Effector CD8-positive, alpha-beta T cell (primary cell): Measurements from ENCODE around the gene GNAZ.
"Not testable (repeated sequence)": the region's sequence is repeated elsewhere in the genome, so short reads cannot be mapped to it uniquely, and the experiment has no call there.

ENCODE experiments used
- DNase-seq: peaks from one replicate; lab custom pipeline; 2025; lab: John Stamatoyannopoulos, UW

GNAZ gene

DNA sequence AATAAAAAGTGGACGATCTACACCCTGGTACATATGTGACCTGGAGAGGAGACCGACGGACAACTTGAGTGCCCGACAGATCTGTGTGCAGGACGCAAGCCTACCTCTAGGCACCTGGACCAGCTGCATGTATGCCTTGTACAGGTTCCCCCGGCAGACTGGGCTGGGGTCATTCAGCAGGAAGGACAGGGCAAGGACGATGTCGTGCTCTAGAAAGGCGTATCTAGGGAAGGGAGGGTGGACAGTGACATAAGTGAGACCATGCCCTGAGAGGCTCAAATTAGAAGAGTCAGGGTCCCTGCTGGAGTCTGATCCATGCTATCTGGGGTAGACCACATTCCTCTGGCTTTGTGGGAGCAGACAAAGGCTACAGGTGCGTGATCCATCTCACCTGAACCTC is 63.6 kb downstream of the GNAZ start:
- no peak for DNase-seq

DNA sequence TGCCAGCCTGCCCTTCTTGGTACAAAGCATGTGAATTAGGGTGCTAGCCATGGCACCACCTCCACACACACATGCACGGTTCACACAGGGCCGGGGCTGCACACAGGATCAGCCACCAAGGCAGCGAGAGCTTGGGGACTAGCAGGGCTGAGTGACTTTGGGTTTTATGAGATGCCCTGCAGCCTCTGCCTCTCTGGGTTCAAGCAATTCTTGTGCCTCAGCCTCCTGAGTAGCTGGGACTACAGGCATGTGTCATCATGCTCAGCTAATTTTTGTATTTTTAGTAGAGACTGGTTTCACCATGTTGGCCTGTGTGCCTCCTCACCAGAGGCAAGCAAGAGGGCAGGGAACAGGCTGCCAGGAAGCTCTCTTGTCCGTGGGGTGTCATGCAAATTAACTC is 66.7 kb downstream of the GNAZ start:
- DNase-seq = not testable (repeated sequence)

DNA sequence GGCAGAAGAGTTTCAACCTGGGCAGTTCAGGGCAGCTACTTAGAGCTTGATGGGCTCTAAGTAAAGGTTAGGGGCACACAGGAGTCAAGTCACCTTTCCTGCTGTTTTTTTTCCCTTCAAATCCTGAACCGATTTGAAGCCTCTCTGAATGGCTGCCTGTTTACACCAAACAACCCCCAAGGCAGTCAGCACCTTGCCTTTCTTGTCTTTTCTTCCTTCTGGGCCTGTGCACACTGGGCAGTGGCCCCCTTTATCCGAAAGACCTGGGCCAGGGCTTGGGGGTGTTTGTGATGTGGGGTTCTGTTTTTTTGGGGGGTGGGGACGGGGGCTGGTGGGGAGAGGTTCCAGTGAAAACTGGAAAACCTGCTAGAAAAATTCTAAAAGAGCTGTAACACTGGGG is 67.1 kb downstream of the GNAZ start:
- DNase-seq = no peak

DNA sequence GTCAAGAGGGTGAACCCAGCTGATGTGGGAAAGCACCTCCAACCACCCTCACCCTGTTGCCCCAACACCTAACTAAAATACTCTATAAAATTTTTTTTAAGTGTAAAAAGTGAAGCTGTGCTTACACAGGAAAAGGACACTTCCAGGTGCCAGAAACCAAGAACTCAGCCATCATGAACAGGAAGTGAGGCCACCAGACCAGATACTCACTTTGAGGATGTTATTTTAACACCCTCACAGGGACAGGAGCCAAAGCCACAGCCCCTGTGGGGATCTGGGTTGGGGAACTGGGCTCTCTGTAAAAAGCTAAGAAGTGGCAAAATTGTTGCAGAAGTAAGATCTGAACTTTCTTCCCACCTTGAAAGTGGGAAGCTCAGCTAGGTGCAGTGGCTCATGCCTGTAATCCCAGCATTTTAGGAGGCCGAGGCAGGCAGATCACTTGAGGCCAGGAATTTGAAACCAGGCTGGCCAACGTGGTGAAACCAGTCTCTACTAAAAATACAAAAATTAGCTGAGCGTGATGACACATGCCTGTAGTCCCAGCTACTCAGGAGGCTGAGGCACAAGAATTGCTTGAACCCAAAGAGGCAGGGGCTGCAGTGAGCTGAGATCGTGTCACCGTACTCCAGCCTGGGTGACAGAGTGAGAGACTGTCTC is 67.7 kb downstream of the GNAZ start:
- peak; percentile 20 for DNase-seq

DNA sequence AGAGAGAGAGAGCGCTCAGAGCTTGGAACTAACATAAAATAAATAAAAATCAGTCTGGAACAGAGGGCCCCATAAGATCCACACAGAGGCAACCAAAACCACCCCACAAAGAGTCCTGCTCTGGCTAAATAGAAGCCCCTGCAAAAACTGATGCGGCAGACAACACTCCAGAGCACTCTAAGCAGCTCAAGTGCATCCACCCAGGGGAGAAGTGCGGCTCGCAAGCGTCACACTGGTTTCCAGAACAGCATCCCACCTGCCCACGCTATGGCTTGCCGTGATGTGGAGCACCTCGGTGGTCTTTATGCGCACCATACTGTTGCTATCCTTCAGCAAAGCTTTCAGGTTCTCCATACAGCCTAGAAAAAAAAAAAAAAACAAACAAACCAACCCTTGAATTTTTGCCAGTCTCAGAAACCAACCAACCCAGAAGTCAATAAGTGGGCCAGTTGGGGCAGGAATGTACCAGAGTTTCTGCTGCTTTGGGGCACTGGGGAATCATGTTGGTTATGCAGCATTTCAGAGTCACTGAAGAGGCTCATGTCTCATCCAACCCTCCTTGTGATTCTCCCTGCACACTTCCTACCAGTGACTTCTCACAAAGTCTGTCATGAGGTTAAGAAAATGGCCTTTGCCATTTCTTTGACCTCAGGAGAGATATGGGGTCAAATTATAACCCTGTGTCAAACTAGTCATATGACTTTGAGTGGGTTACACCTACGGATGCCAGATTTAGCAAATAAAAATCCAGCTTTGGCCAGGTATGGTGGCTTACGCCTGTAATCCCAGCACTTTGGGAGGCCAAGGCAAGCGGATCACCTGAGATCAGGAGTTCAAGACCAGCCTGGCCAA is 68.5 kb downstream of the GNAZ start:
- DNase-seq = no peak

DNA sequence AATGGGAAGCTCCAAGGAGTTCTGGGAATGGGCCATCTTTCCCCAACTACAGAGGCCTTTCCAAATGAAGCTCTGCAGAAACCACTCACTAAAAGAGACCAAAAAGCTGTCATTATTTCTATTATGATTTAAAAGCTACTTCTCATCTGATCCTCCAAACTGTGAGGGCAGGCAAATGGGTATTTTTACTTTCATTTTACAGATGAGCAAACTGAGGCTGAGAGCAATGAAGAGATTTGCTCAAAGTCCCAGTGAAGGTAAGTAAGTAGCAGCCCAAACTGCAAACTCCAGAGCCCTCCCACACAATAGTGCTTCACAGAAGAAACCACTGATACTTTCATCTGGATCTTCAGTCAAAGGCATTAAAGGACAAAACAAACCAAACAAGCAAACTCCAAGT is 70.1 kb downstream of the GNAZ start:
- DNase-seq = no peak

DNA sequence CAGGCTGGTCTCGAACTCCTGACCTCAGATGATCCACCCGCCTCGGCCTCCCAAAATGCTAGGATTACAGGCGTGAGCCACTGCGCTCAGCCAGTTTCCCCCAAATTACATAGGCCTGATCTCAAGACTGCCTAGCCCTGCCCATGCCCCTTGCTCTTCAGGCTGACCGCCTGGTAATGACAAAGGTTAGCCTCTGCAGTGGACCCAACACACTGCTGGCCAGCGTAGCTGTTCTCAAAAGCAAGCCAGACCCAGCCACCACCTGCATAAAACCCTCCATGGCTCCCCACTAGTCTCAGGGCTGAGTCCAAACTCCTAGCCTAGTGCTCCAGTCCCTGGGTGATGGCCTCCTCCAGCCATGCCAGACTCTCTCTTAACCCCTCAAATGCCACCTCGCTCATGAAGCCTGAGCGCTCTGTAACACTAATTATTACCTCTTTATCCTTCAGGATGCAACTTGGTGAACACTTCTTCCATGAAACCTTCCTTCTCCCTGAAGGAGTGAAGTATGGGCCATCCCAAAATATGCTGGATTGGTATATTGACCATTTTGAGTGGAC is 72.3 kb downstream of the GNAZ start:
- no peak for DNase-seq

DNA sequence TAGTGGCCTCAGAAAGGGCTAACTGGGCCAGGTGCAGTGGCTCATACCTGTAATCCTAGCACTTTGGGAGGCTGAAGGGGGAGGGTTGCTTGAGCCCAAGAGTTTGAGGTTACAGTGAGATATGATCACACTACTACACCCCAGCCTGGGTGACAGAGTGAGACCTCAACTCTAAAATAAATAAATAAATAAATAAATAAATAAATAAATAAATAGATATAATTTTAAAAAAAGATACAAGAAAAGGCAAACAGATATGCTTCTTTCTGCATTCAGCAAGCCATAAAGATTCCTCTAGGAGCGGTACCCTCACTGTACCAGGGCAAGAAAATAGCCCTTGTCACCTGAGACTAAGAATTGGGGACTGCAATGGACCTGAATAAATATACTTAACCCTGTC is 72.8 kb downstream of the GNAZ start:
- DNase-seq = no peak

DNA sequence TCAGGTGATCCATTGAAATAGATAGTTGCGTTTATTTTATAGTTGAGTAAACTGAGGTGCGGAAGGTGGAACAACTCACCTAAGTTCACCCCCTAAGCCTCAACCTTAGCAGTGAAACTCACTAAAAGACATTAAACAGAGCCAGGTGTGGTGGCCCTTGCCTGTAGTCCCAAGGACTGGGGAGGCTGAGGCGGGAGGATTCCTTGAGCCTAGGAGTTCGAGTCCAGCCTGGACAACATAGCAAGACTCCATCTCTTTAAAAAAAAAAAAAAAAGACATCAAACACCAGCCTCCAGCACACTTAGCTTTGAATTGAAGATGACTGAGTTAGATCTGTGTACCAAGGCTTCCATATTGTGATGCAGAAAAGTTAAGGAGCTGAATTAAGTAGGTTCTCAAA is 74.1 kb downstream of the GNAZ start:
- DNase-seq = no peak

DNA sequence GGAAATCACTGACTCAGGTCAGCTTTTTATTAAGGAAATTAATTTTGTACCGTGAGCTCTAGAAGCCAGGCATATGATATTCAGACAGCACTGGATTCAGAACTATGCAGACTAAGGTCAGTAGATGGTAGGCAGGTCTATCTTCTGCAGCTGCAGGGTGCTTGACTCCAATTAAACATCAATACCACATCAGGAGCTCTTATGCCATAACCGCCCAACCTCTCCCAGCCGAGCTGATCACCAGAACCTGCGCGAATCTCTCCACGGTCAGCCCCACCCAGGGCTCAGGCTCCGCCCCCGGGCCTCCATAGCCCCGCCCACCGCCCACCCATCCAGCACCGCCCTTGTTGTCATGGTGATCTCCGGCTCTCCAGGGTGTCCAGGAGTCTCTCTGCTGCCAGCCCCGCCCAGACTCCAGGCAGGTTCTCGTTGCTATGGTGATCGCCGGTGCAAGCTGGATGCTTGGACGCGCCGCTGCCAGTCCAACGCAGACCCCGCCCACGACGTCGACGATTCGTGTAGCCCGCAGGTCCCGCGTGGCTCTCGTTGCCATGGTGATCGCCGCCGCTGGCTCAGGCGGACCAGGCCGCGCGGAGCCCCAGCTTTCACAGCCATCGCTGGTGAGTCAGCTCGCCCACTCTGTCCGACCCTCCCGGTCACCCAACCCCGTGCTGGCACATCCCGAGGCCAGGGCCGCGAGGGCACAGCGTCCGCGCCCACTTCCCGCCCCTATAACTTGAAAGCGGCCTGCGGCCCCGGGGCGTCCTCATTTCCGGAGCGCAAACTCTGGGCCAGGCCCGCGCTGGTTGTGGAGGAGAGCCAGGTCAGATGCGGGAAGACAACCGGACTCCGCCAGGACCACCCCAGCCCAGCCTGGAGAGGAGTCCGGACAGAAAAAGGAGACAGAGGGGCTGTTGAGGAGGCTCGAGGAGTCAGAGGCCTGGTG is 74.9 kb downstream of the GNAZ start, which contains the start of gene RAB36:
RAB36 (plus strand) TSS at position 546 of the 946 bp plus-strand sequence. CDS start 1,140 bp downstream, outside the sequence.
- peak; percentile 86 for DNase-seq

DNA sequence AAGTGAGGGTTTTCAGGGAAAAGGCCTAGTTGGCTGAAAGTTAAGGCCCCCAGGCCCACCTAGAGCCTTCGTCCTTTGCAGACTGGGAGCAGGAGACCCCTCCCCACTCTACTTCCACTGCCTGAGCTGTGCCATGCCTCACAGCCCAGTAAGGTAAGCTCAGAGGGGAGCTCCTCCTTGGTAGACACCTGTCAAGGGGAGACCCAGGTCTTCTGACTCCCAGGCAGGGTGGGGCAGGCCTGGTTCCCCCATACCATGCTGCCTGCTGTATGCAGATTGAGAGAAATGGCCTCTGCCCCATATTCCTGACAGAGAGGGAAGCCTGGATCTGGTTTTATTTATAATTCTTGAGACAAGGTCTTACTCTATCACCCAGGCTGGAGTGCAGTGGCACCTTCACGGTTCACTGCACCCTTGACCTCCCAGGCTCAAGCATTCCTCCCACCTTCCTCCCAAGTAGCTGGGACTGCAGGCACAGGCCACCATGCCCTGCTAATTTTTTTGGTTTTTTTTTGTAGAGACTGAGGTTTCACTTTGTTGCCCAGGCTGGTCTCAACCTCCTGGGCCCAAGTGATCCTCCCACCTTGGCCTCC is 75.7 kb downstream of the GNAZ start:
- DNase-seq = no peak

DNA sequence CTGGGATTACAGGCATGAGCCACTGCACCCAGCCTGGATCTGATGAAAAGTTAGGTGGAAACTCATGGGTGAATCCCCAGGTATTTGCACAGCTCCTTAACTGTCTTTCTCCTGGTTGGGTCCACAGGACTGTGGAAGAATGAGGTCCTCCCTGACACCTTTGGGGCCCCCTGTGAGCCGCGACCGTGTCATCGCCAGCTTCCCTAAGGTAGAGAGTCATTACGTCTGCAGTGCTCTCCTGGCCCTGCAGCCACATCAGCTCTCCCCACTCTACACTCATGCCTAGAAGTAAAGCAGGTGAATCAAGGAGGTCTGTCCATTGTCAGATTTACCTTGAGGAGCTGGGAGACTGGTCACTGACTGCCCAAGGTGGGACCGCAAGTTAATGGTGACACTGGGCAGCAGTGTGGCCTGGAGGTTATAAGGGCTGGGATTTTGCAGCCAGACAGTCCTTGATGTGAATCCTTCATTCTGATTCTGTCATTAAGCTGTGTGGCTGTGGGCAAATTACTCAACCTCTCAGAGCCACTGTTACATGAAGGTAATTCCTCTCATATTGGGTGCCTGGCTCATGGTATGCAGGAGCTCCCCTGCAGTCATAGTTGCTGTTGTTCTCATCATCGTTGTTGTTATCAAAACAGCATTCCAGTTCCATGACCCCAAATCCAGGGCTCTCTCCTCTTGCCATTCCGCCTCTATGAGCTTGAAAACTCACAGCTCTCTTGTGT is 76.3 kb downstream of the GNAZ start:
- DNase-seq = no peak

DNA sequence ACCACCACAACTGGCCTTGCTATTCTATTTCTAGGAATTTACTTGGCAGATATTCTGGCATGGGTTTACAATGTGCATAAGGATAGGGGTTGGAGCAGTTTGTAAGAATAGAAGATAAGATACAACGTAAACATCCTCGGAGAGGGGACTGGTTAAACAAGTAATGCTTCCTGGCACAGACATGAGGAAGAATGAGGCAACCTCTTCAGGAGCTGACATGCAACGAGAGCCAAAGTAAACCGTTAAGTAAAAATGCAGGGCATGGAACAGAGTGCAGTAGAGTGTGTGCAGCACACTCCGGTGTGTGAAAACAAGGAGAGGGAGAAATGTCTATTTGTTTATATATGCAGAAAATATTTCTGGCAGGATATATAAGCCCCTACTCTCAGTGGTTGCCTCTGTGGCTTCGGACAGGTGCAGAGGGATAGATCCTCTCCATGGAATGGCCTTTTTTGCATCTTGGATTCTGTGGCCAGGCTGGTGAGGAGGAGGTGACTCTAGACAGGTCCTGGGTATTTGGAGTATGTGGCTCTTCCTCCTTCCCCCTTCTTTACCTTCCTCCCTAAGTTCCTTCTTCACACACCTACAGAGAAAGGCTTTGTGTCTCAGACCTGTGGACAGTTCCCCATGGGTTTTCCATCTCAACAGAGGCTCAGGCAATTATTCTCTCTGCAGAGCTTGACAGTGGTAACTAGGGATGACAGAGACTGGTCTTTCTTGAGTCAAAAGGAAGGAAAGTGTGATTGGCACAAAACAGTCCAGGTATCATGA is 77.5 kb downstream of the GNAZ start:
- no peak for DNase-seq

DNA sequence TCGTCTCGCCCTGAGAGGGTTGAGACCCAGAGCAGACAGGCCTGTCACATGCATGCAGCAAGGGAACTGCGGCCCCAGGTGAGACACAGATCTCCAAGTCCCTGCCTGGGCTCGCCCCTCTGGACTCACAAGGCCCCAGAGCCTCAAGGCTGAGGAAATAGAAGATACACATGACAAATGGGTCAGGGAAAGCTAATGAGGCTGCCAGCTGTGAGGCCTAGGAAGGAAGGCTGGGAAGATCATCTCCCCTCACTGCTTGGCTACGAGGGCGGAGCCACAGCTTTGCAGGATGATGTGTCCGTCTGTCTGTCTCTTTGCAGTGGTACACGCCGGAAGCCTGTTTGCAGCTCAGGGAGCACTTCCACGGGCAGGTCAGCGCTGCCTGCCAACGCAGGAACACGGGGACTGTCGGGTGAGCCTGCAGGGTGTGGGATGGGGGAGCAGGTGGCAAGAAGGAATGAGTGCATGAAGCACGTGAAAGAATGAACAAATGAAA is 79.5 kb downstream of the GNAZ start:
- no peak for DNase-seq

DNA sequence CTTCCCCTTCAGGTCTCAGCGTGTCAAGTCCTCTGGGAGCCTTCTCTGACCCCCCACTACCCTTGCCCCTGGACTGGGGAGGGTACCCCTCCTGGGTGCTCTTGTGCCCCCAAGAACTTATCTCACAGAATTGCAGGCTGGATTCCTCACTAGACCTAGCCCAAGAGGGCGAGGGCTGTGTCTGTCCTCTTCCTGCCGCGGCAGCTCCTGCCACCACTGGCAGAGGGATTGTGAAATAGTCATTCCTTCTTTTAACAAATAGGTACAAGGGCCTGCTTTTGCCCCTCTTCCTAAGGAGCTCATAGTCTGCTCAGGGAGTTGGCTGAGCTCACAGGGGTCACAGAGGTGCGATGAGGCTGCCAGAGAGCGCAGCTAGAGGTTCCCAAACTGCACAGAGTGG is 80.4 kb downstream of the GNAZ start:
- DNase-seq = no peak

DNA sequence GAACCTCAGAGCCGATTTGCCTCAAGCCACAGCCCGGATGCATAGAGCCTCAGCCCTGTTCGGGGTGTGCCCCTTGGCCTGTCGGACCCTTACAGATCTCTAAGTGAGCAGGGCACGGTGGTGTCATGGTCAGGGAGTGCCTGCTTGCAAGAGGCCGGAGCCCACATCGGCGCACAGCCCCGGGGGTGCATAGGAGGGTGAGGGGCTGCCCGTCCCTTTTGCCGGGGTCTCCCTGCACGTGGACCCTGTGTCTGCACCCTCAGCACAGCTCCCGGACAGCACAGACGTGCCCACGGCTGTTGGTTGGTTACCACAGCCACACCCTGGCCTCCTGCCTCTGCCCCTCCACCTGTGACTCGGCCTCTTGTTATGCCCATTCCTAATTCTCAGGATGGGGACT is 81.5 kb downstream of the GNAZ start:
- no peak for DNase-seq

DNA sequence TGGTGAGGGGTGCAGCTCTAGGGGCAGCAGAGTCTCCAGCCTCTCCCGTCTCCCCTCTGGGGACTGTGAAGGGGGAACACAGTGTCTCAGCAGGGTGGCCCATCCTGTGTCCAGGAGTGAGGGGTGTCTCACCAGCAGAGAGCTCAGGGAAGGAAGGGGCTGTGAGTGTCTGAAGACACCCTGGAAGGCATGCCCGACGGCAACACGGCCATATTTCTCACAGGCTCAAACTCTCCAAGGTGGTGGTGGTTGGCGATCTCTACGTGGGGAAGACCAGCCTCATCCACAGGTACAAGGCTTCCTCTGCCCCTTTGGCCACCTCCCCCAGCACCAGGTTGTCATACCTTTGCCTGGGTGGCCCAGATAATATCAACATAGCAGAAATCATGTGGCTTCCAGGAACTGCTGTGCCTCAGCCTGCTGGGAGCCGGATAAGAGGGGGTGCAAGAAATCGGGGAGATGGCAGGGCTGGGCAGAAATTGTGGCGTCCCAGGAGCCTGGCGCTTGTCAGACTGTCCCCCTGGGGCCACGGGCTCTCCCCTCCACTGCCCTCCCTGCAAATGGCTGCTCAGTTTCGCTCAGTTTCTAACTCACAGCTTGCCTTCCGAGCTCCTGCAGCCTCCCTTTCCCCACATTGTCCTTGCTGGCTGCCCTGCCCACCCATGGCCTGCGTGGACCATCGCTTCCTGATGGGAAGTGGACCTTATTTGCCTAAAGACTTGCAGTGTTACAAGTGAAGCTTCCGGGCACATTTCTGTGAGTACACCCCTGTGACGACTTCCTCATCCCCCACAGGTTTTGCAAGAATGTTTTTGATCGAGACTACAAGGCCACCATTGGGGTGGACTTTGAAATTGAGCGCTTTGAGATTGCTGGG is 82.2 kb downstream of the GNAZ start:
- DNase-seq = no peak

DNA sequence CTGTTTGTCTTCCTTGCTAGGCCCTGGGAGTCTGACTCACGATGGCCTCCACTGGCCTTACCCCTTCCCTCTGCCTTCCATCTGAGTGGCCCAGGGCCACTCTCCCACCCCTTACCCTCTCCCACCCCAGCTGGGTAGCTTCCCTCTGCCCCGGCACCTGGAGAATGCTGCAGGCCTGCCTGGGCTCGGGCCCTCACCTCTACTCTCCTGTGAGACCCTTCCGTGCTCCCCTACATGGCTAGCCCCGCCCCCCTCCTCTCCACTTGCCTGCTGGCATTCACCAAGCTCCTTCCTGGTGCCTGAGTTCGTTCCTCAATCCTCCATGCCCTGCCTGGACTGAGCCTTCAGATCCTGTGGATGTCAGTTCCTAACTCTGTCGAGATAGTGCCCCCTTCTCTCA is 83.7 kb downstream of the GNAZ start:
- DNase-seq = no peak

DNA sequence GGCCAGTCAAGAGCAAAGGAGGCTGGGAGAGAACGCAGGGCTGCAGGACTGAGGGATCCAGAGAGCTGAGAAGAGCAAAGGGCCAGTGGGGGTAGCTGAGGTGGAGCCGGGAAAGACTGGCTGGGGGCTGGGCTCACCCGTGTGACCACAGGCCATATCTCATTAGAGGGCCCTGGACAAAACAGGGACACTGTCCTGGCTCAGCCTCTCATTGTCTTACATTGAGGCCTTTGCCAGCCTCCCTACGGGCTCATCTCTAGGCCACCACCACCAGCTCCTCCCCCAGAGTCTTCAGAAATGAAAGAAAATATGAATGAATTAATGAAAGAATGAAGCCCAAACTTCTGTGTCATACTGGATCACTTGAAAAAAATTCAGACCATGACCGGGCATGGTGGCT is 84.1 kb downstream of the GNAZ start:
- DNase-seq = no peak
